ENCODE measurements around the gene CYTH2. TPM values are rescaled to one million over a fixed set of nuclear protein-coding genes. Genes with fewer than 3 reads are reported as not detected.

The CYTH2 gene
- total RNA-seq, 1 experiment from 2014 or later, result 72.6 TPM

GRCh38 chr19:48461982-48462655, 7.0 kb upstream of the CYTH2 start (continued):
- no peak for TF ChIP-seq HMGA2 (CRISPR knock-in tag; IDR thresholded peaks at IDR 0.05)
- no peak for TF ChIP-seq ZNF416 (CRISPR knock-in tag; IDR thresholded peaks at IDR 0.05)
- TF ChIP-seq TCF7 (CRISPR knock-in tag; IDR thresholded peaks at IDR 0.05; ENCODE audit: low read depth), result peak; percentile 97
- peak; percentile 80 for TF ChIP-seq E2F4 (CRISPR knock-in tag; IDR thresholded peaks at IDR 0.05; ENCODE audit: borderline replicate concordance, low read depth)
- no peak for TF ChIP-seq ZNF396 (CRISPR knock-in tag; IDR thresholded peaks at IDR 0.05; ENCODE audit: borderline replicate concordance)
- peak; percentile 65 for TF ChIP-seq NFYB (CRISPR knock-in tag; conservative IDR thresholded peaks at IDR 0.05; ENCODE audit: low read depth)
- TF ChIP-seq CREB1 (CRISPR knock-in tag; IDR thresholded peaks at IDR 0.05), result peak; percentile 97
- peak; percentile 58; the same call in 1 of the 2 replicates for TF ChIP-seq HMGXB4 (CRISPR knock-in tag; IDR thresholded peaks at IDR 0.05)
- TF ChIP-seq NR2C2 (CRISPR knock-in tag; IDR thresholded peaks at IDR 0.05), result peak; percentile 89
- TF ChIP-seq ERG (CRISPR knock-in tag; IDR thresholded peaks at IDR 0.05), result no peak
- peak; percentile 85 for TF ChIP-seq PRDM15 (CRISPR knock-in tag; IDR thresholded peaks at IDR 0.05)
- TF ChIP-seq ZNF532 (CRISPR knock-in tag; IDR thresholded peaks at IDR 0.05; ENCODE audit: borderline replicate concordance), result peak; percentile 69; the same call in 1 of the 2 replicates
- peak; percentile 96; the same call in 1 of the 2 replicates for TF ChIP-seq ZNF219 (CRISPR knock-in tag; IDR thresholded peaks at IDR 0.05; ENCODE audit: borderline replicate concordance)
- peak; percentile 99 for TF ChIP-seq SMAD3 (CRISPR knock-in tag; IDR thresholded peaks at IDR 0.05; ENCODE audit: borderline replicate concordance)
- peak; percentile 90; the same call in 1 of the 2 replicates for TF ChIP-seq ZNF121 (CRISPR knock-in tag; IDR thresholded peaks at IDR 0.05)
- TF ChIP-seq NR3C1 (CRISPR knock-in tag; conservative IDR thresholded peaks at IDR 0.05; ENCODE audit: low read depth), result peak; percentile 92; the same call in 1 of the 2 replicates
- peak; percentile 94; the same call in 1 of the 2 replicates for TF ChIP-seq ATF2 (CRISPR knock-in tag; IDR thresholded peaks at IDR 0.05; ENCODE audit: borderline replicate concordance, low read depth)
- TF ChIP-seq ZNF317 (CRISPR knock-in tag; IDR thresholded peaks at IDR 0.05; ENCODE audit: borderline replicate concordance, low read depth), result 0 out of 2 replicates have a peak, but pooled peaks have one; percentile 72
- TF ChIP-seq ZNF138 (CRISPR knock-in tag; conservative IDR thresholded peaks at IDR 0.05), result peak; percentile 98
- TF ChIP-seq CREM (CRISPR knock-in tag; IDR thresholded peaks at IDR 0.05), result no peak
- no peak for TF ChIP-seq ATF6 (CRISPR knock-in tag; IDR thresholded peaks at IDR 0.05)
- TF ChIP-seq GABPB1 (CRISPR knock-in tag; IDR thresholded peaks at IDR 0.05), result no peak
- TF ChIP-seq SOX15 (CRISPR knock-in tag; IDR thresholded peaks at IDR 0.05), result no peak

Data from WTC11 (cell line).